Hepatocyte (in vitro differentiated cells): ENCODE measurements around the gene DAP. TPM values are rescaled to one million over a fixed set of nuclear protein-coding genes. Genes with fewer than 3 reads are reported as not detected.
"Not testable (repeated sequence)": the region's sequence is repeated elsewhere in the genome, so short reads cannot be mapped to it uniquely, and the experiment has no call there.

Experiments used
- DNase-seq: peaks from one replicate; pipeline ENCODE4 v3.0.0-alpha.2; 2016; ENCODE audit warnings: low spot score
- H2AFZ ChIP-seq: fragments of 200-600 bp; sonication (generic); 2 replicates; pipeline ENCODE4 v1.6.0; 2016; ENCODE audit warnings: antibody characterized with exemption, mild to moderate bottlenecking
- H3K27ac ChIP-seq: fragments of 200-600 bp; sonication (generic); 2 replicates; pipeline ENCODE4 v1.5.1; 2016; ENCODE audit warnings: mild to moderate bottlenecking
- H3K27me3 ChIP-seq: fragments of 200-600 bp; sonication (generic); 2 replicates; pipeline ENCODE4 v1.6.1; 2016
- H3K36me3 ChIP-seq: fragments of 200-600 bp; sonication (generic); replicated peaks from 2 replicates; pipeline ENCODE4 v1.5.1; 2016; ENCODE audit warnings: low read depth; ENCODE audit not compliant: insufficient read depth
- H3K4me1 ChIP-seq: fragments of 200-600 bp; sonication (generic); 2 replicates; pipeline ENCODE4 v1.5.1; 2016; ENCODE audit warnings: mild to moderate bottlenecking, moderate library complexity; ENCODE audit not compliant: insufficient read depth
- H3K4me2 ChIP-seq: fragments of 200-600 bp; sonication (generic); 2 replicates; pipeline ENCODE4 v1.6.0; 2016
- H3K4me3 ChIP-seq: fragments of 200-600 bp; sonication (generic); 2 replicates; pipeline ENCODE4 v1.5.1; 2016; ENCODE audit warnings: mild to moderate bottlenecking
- H3K79me2 ChIP-seq: fragments of 200-600 bp; sonication (generic); 2 replicates; pipeline ENCODE4 v1.6.0; 2017; ENCODE audit warnings: mild to moderate bottlenecking
- H3K9me2 ChIP-seq: fragments of 200-600 bp; sonication (generic); replicated peaks from 2 replicates; pipeline ENCODE4 v1.6.0; 2017; ENCODE audit warnings: mild to moderate bottlenecking; ENCODE audit not compliant: insufficient read depth
- H3K9me3 ChIP-seq: fragments of 200-600 bp; sonication (generic); 2 replicates; pipeline ENCODE4 v1.5.1; 2016; ENCODE audit warnings: low read depth, mild to moderate bottlenecking
- H4K20me1 ChIP-seq: fragments of 200-600 bp; sonication (generic); 2 replicates; pipeline ENCODE4 v1.6.0; 2016; ENCODE audit warnings: mild to moderate bottlenecking; ENCODE audit not compliant: insufficient read depth, poor library complexity, severe bottlenecking
- CTCF ChIP-seq: fragments of 200-600 bp; sonication (generic); IDR thresholded peaks from 2 replicates; pipeline ENCODE4 v1.5.1; 2016; ENCODE audit warnings: antibody characterized with exemption, mild to moderate bottlenecking; ENCODE audit not compliant: poor library complexity
- EZH2 ChIP-seq: fragments of 200-600 bp; sonication (generic); IDR thresholded peaks from 2 replicates; pipeline ENCODE4 v1.6.1; 2016; ENCODE audit warnings: antibody characterized with exemption, mild to moderate bottlenecking, borderline replicate concordance
- EZH2phosphoT487 ChIP-seq: fragments of 200-600 bp; sonication (generic); IDR thresholded peaks from one replicate; pipeline ENCODE4 v1.6.1; 2018; ENCODE audit warnings: antibody characterized with exemption, mild to moderate bottlenecking, low read depth, moderate library complexity; ENCODE audit not compliant: unreplicated experiment, severe bottlenecking
- WGBS: methylation state at CpG from one replicate; pipeline ENCODE4 v1.1.6; 2016; ENCODE audit warnings: low lambda C conversion rate; ENCODE audit errors: missing lambda C conversion rate; 5-methylcytosine and 5-hydroxymethylcytosine counted together
- polyA plus RNA-seq: library from polyadenylated mRNA; unstranded; fragments of >200 nt; fragmentation: Nextera tagmentation; extraction: Ambion mirVana; gene quantifications from 2 replicates; pipeline ENCODE4 v1.2.1, GENCODE V29; 2016
- total RNA-seq: library from RNA; depleted of rRNA; stranded (reverse); fragments of >200 nt; gene quantifications from 2 replicates; pipeline ENCODE4 v1.2.3, GENCODE V29; 2014

DAP gene
- total and polyA plus RNA-seq, 2 experiments from 2014 or later, result 74.8 to 196 TPM

DNA sequence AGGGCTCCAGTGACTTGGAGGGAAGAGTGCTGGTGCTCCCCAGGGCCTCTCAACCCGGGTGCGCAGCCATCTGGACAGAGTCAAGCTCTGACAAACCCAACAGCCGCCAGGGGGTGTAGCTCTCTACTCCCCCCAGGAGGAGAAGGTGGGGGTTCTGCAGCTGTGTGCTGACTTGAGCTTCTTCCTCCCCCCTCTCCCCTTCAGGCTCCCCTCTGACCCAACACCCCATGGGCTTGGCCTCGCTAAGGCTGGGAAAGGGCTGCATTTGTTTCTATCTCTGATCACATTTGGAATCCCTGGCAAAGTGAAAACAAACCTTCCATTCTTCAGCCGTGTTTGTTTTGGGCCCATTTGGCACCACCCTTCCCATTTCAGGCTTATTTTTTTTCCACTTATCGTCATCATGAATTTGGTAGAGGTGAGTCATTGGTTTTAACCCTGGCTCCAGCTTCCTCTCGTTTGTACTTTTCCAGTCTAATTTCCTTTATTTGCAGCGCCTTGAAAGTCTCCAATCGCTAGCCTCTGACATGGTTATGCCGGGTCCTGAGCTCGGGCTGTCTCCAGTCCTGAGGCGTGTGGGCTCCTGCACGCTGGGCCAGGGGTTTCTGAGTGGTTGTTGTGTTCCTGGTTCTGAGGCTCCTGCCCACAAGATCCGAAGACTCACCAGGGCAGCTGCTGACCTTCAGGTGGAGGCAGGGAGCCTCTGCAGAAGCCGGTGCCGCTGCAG, 36.1 kb downstream of the DAP start:
- H3K9me3 ChIP-seq, result no peaks in the 10 kb centered on the region
- H3K27me3 ChIP-seq, result no peaks in the 10 kb centered on the region
- no peak for DNase-seq
- no peaks in the 10 kb centered on the region for H3K4me1 ChIP-seq
- WGBS, result 85% methylated on average over 16 of the region's 16 CpGs
- no peaks in the 10 kb centered on the region for H3K36me3 ChIP-seq
- no peak for TF ChIP-seq EZH2
- no peak for TF ChIP-seq EZH2phosphoT487
- no peak for TF ChIP-seq CTCF
- no peak overlapping the region for H2AFZ ChIP-seq
- H3K4me3 ChIP-seq, result no peak overlapping the region
- H3K79me2 ChIP-seq, result peaks cover 28% of the 10 kb centered on the region
- H3K4me2 ChIP-seq, result no peak overlapping the region
- no peak overlapping the region for H3K27ac ChIP-seq
- H4K20me1 ChIP-seq, result peaks cover 4% of the 10 kb centered on the region
- H3K9me2 ChIP-seq, result no peaks in the 10 kb centered on the region

DNA sequence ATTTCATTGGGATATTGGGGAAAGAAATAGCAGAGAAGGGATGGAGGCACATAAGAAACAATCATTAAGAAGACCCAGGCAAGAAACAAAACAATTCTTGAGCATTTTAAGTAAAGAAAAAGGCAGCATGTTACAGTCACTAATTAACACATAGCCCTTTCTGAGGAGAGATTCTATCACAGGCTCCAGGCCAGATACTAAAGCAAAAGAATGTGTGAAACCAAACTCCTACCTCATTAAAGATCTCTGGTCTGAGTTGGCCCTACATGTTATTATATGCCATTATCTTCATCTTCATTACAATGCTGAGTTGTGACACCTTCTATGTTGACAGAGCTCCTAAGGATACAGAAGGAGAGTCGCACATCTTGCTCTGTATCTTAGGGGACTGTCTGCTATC, 37.5 kb downstream of the DAP start:
- Histone ChIP-seq H3K79me2 (peaks cover 27% of the 10 kb centered on the region), H3K4me2 (no peak overlapping the region), H3K4me3 (no peak overlapping the region), H3K9me3 (no peaks in the 10 kb centered on the region), H3K4me1 (no peaks in the 10 kb centered on the region), H2AFZ (no peak overlapping the region), H3K36me3 (no peaks in the 10 kb centered on the region), H3K27ac (no peak overlapping the region), H4K20me1 (no peaks in the 10 kb centered on the region), H3K27me3 (no peaks in the 10 kb centered on the region), H3K9me2 (no peaks in the 10 kb centered on the region)
- TF ChIP-seq EZH2 (no peak), CTCF (no peak), EZH2phosphoT487 (no peak)
- 93% methylated on average over 1 of the region's 1 CpG for WGBS
- DNase-seq, result no peak

- DNase-seq, H3K9me3 ChIP-seq, H3K9me2 ChIP-seq, H3K4me3 ChIP-seq, H3K4me1 ChIP-seq, H3K27me3 ChIP-seq, H3K27ac ChIP-seq, H4K20me1 ChIP-seq, H3K36me3 ChIP-seq, H2AFZ ChIP-seq, H3K4me2 ChIP-seq: not testable (repeated sequence)
- WGBS, result 99% methylated on average over 4 of the region's 4 CpGs
- peaks cover 30% of the 10 kb centered on the region for H3K79me2 ChIP-seq
Measured at GRCh38 chr5:10720766-10721165, 40.3 kb downstream of the DAP start.

DNA sequence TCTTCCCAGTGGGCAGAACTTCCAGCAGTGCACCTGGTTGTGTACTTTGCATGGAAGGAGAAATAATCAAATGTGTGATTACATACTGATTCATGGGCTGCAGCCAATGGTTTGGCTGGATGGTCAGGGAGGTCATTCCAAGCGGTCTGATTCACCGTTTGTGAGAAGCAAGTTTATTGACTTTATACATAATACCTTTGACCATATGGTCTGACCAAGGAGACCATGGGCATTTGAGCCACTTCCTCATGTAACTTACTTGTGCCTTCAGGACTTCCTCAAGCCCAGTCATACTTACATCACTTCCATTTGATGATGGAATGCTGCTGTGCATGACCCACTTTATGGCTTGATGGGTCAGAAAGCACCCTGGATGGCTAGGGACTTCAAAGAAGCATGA, 41.1 kb downstream of the DAP start:
- DNase-seq, result no peak
- Histone ChIP-seq H3K4me1 (no peaks in the 10 kb centered on the region), H3K27ac (no peak overlapping the region), H3K9me3 (no peaks in the 10 kb centered on the region), H2AFZ (no peak overlapping the region), H3K4me2 (no peak overlapping the region), H3K79me2 (peaks cover 35% of the 10 kb centered on the region), H4K20me1 (no peaks in the 10 kb centered on the region), H3K36me3 (no peaks in the 10 kb centered on the region), H3K4me3 (no peak overlapping the region), H3K27me3 (no peaks in the 10 kb centered on the region), H3K9me2 (no peaks in the 10 kb centered on the region)
- TF ChIP-seq CTCF (no peak), EZH2 (no peak), EZH2phosphoT487 (no peak)
- 86% methylated on average over 2 of the region's 2 CpGs for WGBS

- H3K79me2 ChIP-seq, result peaks cover 38% of the 10 kb centered on the region
- not testable (repeated sequence) for DNase-seq, H3K36me3 ChIP-seq, H3K4me3 ChIP-seq, H3K4me1 ChIP-seq, H4K20me1 ChIP-seq, H3K27me3 ChIP-seq, H3K9me2 ChIP-seq, H3K4me2 ChIP-seq, H3K9me3 ChIP-seq, H3K27ac ChIP-seq, H2AFZ ChIP-seq
- 100% methylated on average over 1 of the region's 1 CpG for WGBS
Measured at GRCh38 chr5:10718617-10719016, 42.4 kb downstream of the DAP start.

GRCh38 chr5:10716825-10717224, 44.2 kb downstream of the DAP start:
- not testable (repeated sequence) for H3K4me2 ChIP-seq, H3K4me1 ChIP-seq, H3K9me2 ChIP-seq, DNase-seq, H2AFZ ChIP-seq, H3K36me3 ChIP-seq, H3K9me3 ChIP-seq, H3K27me3 ChIP-seq, H3K4me3 ChIP-seq, H4K20me1 ChIP-seq, H3K27ac ChIP-seq
- H3K79me2 ChIP-seq, result peaks cover 45% of the 10 kb centered on the region
- WGBS, result 100% methylated on average over 3 of the region's 3 CpGs
